AG04450 (cell line): Measurements from ENCODE around the gene MRI1. TPM values are rescaled to one million over a fixed set of nuclear protein-coding genes. Genes with fewer than 3 reads are reported as not detected.

ENCODE experiments used
- CTCF ChIA-PET: fragments of 300-600, 350-600 bp; formaldehyde crosslinking; extraction: SDS; loops from one replicate; lab custom pipeline; 2022; ENCODE audit warnings: antibody characterized with exemption, inconsistent platforms; lab: Charles Lee
- POLR2A ChIA-PET: fragments of 350-600 bp; formaldehyde crosslinking; extraction: SDS; loops from one replicate; lab custom pipeline; 2021; ENCODE audit warnings: antibody characterized with exemption, inconsistent platforms; lab: Yijun Ruan, JAX
- DNase-seq: peaks from one replicate; pipeline ENCODE4 v3.0.0-alpha.2; 2011; ENCODE audit warnings: low read depth, low spot score
- H3K27ac ChIP-seq: one replicate; pipeline ENCODE4 v1.5.1; 2012; ENCODE audit warnings: low read depth, low read length, control low read depth
- H3K27me3 ChIP-seq: one replicate; pipeline ENCODE4 v1.6.0; 2012; ENCODE audit warnings: low read length; ENCODE audit not compliant: control insufficient read depth, insufficient read depth
- H3K4me3 ChIP-seq: 2 replicates; pipeline ENCODE4 v1.5.1; 2011; ENCODE audit warnings: mild to moderate bottlenecking, low read depth, low read length, control low read depth
- H3K9me3 ChIP-seq: 2 replicates; pipeline ENCODE4 v1.5.1; 2012; ENCODE audit warnings: low read length; ENCODE audit not compliant: control insufficient read depth, insufficient read depth
- polyA plus RNA-seq: library from polyadenylated mRNA; depleted of rRNA; stranded (reverse); fragments of >200 nt; gene quantifications from 2 replicates; pipeline ENCODE4 v1.2.3, GENCODE V29; 2011
- TF ChIP-seq, protein P1 (sequence below): IDR thresholded peaks from 2 replicates; pipeline ENCODE4 v1.5.1; 2011; ENCODE audit warnings: low read depth, low read length, control low read depth, inconsistent platforms

Gene MRI1
- polyA plus RNA-seq, 1 experiment, result 20.2 TPM

DNA sequence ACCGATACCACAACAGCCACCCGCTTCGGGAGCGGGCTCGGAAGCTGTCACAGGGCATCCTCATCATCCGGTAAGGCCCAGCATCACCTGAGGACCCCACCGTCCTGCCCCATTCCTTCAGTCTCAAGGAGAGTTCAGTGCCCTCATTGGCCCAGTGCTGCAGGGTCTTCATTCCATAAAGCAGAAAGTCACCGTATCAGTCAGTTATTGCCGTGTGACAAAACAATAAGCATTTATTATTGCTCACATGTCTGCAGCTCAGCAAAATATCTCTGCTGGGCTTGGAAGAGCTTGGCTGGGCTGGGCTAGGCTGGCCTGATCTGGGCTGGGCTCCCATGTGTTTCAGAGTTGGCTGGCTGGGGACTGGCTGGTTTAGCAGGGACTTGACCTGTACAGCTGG is 8.1 kb upstream of the MRI1 start:
- no peaks in the 10 kb centered on the region for H3K27me3 ChIP-seq
- ChIA-PET POLR2A (no interaction called here), CTCF (interaction anchor here (1.0 kb wide), 1 partner anchor 106 kb away, joined by 3 read pairs; no protein-coding TSS in a partner anchor)
- no peak overlapping the region for H3K4me3 ChIP-seq
- DNase-seq, result no peak
- TF ChIP-seq, protein P1, sequence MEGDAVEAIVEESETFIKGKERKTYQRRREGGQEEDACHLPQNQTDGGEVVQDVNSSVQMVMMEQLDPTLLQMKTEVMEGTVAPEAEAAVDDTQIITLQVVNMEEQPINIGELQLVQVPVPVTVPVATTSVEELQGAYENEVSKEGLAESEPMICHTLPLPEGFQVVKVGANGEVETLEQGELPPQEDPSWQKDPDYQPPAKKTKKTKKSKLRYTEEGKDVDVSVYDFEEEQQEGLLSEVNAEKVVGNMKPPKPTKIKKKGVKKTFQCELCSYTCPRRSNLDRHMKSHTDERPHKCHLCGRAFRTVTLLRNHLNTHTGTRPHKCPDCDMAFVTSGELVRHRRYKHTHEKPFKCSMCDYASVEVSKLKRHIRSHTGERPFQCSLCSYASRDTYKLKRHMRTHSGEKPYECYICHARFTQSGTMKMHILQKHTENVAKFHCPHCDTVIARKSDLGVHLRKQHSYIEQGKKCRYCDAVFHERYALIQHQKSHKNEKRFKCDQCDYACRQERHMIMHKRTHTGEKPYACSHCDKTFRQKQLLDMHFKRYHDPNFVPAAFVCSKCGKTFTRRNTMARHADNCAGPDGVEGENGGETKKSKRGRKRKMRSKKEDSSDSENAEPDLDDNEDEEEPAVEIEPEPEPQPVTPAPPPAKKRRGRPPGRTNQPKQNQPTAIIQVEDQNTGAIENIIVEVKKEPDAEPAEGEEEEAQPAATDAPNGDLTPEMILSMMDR, result no peak
- no peaks in the 10 kb centered on the region; the same call in 1 of the 2 replicates for H3K9me3 ChIP-seq
- H3K27ac ChIP-seq, result no peak overlapping the region

DNA sequence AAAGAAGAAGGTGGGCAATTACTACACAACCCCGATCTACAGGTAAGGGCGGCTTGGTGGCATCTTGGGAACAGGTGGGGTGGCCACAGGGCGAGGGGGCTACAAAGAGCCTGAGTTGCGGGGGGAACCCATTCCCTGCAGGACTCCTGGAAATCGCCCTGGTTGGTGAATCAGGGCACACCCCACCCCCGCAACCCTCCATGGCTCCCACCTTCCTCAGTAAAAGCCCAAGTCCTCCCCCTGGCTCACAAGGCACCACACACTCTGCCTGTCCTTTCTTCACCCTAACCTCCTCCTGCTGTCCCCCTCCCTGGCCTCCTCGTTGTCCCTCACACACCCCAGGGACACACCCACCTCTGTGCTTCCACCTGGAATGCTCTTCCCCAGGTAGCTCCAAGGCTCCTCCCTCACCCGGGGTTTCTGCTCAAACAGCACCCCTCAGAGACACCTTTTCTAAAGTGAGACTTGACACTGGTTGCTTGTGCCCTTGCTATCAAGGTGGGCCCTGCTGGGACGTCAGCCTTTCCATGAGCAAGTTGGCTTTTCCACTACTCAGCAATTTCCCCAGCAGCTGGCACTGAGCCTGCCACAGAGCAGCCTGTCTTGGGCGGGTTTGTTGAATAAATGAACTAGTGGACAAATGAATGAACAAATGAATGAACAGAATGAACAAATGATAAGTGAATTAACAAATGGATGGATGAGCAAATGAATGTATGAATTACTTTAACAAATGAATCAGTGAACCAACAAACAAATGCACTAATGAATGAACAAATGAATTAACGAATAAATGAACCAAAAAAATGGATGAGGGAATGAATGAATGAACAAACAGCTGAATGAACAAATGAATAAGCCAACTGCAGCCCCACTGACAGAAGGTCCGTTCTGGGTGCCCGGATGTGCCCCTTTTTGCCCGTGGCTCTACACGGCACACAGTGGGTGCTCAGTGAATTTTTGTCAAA is 6.2 kb upstream of the MRI1 start:
- ChIA-PET CTCF (no interaction called here), POLR2A (no interaction called here)
- no peak for DNase-seq
- Histone ChIP-seq H3K9me3 (no peaks in the 10 kb centered on the region; the same call in 1 of the 2 replicates), H3K27ac (no peak overlapping the region), H3K4me3 (no peak overlapping the region), H3K27me3 (no peaks in the 10 kb centered on the region)
- TF ChIP-seq, protein P1, result no peak

DNA sequence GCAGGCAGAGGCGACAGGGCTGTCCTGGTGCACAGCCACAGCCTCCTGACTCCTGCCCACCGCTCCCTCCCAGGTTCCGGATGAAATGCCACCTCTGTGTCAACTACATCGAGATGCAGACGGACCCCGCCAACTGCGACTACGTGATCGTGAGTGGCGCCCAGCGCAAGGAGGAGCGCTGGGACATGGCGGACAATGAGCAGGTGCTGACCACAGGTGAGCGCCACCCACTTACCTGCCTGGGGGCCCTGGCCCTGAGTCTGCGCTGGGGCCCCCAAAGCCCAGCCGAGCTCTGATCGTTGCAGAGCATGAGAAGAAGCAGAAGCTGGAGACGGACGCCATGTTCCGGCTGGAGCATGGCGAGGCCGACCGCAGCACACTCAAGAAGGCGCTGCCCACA is 5.5 kb upstream of the MRI1 start:
- Histone ChIP-seq H3K27ac (no peak overlapping the region), H3K4me3 (no peak overlapping the region), H3K27me3 (no peaks in the 10 kb centered on the region), H3K9me3 (no peaks in the 10 kb centered on the region; the same call in 1 of the 2 replicates)
- CTCF ChIA-PET, result no interaction called here
- POLR2A ChIA-PET, result no interaction called here
- TF ChIP-seq, protein P1, result no peak
- no peak for DNase-seq

DNA sequence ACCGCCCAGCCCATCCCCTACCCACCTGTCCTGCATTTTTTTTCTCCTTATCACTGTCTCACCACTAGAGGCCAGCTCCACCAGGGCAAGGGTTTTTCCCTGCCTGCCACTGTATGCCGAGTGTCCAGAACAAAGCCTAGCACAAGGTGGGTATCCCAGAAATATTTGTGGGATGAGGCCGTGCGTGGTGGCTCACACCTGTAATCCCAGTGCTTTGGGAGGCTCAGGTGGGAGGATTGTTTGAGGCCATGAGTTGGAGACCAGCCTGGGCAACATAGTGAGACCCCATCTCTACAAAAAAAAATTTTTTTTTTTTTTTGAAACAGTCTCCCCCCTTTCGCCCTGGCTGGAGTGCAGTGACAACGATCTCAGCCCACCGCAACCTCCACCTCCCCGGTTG is 2.9 kb upstream of the MRI1 start:
- no peak for DNase-seq
- no peak overlapping the region for H3K4me3 ChIP-seq
- ChIA-PET POLR2A (no interaction called here), CTCF (interaction anchor here (0.7 kb wide), 1 partner anchor 172 kb away, joined by 4 read pairs; no protein-coding TSS in a partner anchor)
- TF ChIP-seq, protein P1, result peak; percentile 10; the same call in 1 of the 2 replicates
- no peak overlapping the region for H3K27ac ChIP-seq
- H3K27me3 ChIP-seq, result no peaks in the 10 kb centered on the region
- no peaks in the 10 kb centered on the region; the same call in 1 of the 2 replicates for H3K9me3 ChIP-seq
